Breast epithelium (tissue), 3 donors: Measurements from ENCODE around the gene DBNDD2.

ENCODE experiments used
- POLR2A ChIP-seq: fragments of 450-650 bp; IDR thresholded peaks from one replicate; pipeline ENCODE4 v1.6.1; 2016; ENCODE audit warnings: antibody characterized with exemption, mild to moderate bottlenecking, moderate library complexity
- POLR2AphosphoS5 ChIP-seq, 3 donors: sonication (generic); formaldehyde crosslinking; IDR thresholded peaks; one replicate each; pipeline ENCODE4 v1.6.1; 2017; ENCODE audit warnings: antibody characterized with exemption in 3 of 3
- TF ChIP-seq, protein P1 (sequence below), 3 donors: fragments of 450-650 bp; IDR thresholded peaks; one replicate each; pipeline ENCODE4 v1.5.1; 2016 to 2017; ENCODE audit warnings: antibody characterized with exemption in 3 of 3, mild to moderate bottlenecking in 3 of 3, moderate library complexity in 3 of 3

- TF ChIP-seq POLR2A (no peak), POLR2AphosphoS5 (IDR thresholded peaks at IDR 0.05) (no peak)
- TF ChIP-seq, protein P1, sequence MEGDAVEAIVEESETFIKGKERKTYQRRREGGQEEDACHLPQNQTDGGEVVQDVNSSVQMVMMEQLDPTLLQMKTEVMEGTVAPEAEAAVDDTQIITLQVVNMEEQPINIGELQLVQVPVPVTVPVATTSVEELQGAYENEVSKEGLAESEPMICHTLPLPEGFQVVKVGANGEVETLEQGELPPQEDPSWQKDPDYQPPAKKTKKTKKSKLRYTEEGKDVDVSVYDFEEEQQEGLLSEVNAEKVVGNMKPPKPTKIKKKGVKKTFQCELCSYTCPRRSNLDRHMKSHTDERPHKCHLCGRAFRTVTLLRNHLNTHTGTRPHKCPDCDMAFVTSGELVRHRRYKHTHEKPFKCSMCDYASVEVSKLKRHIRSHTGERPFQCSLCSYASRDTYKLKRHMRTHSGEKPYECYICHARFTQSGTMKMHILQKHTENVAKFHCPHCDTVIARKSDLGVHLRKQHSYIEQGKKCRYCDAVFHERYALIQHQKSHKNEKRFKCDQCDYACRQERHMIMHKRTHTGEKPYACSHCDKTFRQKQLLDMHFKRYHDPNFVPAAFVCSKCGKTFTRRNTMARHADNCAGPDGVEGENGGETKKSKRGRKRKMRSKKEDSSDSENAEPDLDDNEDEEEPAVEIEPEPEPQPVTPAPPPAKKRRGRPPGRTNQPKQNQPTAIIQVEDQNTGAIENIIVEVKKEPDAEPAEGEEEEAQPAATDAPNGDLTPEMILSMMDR (IDR thresholded peaks at IDR 0.05), result no peak
These were observed 35.3 kb upstream of the DBNDD2 start for GRCh38 chr20:45372646-45373352.
